Hepatic stellate cell (primary cell): ENCODE results near the gene SMC1B.
"Not testable (repeated sequence)": the region's sequence is repeated elsewhere in the genome, so short reads cannot be mapped to it uniquely, and the experiment has no call there.

Source experiments
- DNase-seq: peaks from one replicate; pipeline ENCODE4 v3.0.0; 2011; ENCODE audit warnings: low spot score

The SMC1B gene

DNA sequence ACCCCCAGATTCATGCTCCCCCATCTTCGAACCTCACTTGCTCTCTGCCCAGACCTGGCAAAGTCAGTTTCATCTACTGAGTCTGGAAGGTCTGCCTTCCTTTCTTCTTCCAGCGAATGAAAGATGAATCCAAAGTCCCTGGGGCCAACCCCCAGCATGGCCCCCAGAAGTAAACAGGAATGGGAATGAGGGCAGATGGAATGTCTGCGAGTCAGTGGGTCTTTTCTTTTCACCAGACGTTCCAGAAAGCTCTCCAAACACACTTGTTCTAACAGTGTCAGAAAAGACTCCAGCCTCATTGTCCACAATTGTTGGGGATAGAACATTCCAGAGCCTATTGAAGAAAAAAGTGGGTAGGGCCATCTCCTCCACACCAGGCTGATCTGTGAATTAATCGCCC lies 28.7 kb upstream of the SMC1B start:
- DNase-seq = no peak

DNA sequence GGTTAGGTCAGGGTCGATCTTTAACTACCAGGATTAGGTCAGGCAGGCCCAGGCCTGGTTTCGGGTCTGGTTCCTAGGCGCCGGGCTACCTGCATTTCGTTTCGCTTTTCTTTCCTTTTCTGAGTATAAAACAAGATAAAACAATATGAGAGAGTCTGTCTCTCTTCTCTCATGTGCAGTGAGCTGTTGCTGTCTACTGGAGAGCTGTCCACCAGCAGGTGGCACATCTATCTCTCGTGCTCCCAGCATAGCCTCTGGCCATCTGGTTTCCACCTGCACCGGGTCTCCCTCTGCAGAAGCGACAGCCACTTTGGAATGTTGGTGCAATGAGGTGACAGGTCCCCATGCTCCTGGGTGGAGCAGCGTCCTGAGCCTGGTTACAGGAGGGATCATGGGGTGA lies 27.7 kb upstream of the SMC1B start:
- DNase-seq = peak; percentile 71

DNA sequence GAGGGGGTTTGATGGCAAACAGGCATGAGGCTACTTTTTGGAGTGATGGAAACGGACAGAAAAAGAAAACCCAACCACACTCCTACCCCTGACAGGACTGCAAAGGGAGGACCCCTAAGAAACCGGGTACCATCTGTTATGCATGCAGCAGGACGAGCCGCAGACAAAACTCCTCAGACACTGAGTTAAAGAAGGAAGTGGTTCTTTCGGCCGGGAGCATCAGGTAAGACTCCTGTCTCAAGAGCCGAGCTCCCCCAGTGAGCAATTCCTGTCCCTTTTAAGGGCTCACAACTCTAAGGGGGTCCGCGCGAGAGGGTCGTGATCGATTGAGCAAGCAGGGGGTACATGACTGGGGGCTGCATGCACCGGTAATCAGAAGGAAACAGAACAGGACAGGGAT lies 27.3 kb upstream of the SMC1B start:
- DNase-seq = not testable (repeated sequence)

DNA sequence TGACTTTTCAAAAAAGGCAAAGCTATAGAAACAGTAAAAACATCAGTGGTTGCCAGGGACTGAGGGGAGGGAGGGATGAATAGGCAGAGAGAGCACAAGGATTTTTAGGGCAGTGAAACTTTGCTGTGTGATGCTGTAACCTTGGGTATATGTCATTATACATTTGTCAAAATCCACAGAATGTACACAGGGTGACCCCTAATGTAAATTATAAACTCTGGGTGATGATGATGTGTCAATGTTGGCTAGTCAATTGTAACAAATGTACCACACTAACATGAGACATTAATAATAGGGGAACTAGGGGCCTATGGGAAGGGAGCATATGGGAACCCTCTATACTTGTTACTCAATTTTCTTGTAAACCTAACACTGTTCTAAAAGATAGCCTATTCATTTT lies 24.9 kb upstream of the SMC1B start:
- no peak for DNase-seq

DNA sequence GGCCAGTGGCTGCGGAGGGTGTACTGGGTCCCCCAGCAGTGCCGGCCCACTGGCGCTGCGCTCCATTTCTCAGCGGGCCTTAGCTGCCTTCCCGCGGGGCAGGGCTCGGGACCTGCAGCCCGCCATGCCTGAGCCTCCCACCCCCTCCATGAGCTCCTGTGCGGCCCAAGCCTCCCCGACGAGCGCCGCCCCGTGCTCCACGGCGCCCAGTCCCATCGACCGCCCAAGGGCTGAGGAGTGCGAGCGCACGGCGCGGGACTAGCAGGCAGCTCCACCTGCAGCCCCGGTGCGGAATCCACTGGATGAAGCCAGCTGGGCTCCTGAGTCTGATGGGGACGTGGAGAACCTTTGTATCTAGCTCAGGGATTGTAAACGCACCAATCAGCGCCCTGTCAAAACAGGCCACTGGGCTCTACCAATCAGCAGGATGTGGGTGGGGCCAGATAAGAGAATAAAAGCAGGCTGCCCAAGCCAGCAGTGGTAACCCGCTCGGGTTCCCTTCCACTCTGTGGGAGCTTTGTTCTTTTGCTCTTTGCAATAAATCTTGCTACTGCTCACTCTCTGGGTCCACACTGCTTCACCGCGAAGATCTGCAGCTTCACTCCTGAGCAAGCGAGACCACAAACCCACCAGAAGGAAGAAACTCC lies 23.6 kb upstream of the SMC1B start:
- DNase-seq = not testable (repeated sequence)

DNA sequence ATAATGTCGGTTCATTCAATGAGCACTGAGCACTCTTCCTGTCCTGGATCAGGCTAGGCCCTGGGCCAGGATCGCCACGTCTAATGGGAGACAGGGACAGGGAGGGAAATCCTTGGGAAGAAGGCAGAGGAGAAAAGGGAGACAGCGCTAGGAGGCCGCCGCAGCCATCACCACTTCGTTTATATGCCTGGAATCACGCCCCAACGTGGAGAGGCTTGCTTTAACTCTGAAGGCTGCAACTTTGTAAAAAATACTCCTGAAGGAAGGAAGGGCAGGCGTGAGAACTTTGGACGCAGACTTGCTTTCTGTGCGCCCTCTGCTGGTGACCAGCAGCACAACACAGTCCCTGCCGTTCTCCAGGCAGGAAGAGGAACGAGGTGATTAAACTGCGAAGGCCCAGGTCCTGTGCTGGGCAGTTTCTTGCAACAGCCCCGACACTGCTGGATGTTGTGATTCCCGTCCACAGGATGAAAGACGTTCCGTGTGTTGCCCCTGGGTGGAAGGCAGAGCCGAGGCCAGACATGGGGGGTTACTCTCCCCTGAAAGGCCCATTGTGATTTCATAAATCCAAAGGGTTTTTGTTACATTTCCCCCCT lies 22.2 kb upstream of the SMC1B start:
- DNase-seq = peak; percentile 85

DNA sequence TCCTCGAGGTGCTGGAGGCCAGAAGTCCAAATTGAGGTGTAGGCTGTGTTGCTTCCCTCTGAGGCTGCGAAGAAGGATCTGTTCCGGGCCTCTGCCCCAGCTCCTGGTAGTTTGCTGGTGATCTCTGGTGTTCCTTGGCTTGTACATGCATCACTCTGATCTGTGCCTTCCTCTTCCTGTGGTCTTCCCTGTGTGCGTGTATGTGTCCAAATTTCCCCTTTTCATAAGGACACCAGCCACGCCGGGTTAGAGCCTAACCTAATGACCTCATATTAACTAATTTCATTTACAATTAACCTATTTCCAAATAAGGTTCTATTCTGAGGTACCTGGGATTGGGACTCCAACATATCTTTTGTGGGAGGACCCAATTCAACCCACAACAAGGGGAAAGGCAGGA lies 21.6 kb upstream of the SMC1B start:
- no peak for DNase-seq

DNA sequence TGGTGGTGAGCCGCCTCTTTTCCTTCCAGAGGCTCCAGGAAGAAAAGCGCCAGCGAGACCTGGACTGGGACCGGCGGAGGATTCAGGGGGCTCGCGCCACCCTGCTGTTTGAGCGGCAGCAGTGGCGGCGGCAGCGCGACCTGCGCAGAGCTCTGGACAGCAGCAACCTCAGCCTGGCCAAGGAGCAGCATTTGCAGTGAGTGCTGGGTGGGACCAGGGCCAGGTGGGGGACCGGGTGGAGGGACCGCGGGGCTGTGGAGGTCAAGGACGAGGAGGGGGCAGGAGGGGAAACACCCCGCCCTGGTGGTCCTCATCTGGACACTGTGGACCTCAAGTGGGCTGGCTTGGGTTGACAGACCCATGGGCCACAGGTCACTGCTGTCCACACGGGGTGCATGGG lies 17.5 kb upstream of the SMC1B start:
- DNase-seq = no peak

DNA sequence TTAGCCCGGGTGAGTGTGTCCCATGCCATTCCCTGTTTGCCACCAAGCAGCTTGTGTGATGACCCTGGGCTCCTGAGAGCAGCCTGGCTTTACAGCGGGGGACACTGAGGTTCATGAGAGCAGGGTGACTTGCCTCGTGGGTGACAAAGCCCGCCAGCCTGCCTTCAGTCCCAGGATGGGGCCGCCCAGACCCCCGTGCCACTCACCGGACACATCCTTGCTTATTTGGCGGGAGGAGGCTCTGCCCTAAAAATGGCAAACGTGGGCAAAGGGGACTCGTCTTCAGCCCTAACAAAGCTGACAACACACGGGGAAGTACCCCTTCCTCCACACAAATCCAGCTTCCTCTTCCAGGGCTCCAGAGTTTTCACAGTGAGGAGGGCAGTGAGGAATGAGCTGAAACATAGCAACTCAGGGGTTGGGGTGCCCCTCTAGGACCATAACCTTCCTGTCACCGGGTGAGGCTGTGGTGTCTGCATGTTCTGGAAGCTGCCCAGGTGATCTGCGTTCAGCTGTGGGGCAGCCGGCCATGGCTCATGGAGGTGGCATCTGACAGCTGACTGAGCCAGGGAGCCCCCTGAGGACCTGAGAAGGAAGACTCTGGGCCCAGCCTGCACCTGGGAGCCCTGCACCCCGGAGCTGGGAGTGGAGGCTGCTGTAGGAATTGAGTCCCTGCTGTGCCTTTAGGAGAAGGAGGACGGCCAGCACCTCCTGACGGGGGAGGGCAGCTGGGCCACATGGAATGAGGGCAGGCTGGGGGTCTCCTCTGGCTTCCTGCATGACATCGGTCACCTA lies 16.8 kb upstream of the SMC1B start:
- DNase-seq = no peak

DNA sequence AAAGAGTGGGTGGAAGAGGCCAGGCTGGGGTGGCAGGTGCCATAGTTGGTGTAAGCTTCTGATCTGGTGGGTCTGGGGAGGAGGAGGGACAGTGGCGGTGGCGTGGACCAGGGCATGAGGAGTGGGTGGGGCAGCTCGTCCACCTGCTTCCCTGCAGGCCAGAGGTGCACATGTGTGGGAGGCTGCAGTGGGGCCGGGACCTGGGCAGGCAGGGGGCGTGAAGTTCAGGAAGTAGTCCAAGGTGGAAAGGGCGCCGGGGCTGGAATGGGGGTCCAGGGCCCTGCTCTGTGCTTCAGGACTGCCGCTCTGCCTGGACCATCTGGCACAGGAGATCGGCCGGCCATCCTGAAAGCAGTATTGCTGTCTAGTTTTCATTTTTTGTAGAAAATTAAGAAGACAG lies 16.0 kb upstream of the SMC1B start:
- DNase-seq = no peak

DNA sequence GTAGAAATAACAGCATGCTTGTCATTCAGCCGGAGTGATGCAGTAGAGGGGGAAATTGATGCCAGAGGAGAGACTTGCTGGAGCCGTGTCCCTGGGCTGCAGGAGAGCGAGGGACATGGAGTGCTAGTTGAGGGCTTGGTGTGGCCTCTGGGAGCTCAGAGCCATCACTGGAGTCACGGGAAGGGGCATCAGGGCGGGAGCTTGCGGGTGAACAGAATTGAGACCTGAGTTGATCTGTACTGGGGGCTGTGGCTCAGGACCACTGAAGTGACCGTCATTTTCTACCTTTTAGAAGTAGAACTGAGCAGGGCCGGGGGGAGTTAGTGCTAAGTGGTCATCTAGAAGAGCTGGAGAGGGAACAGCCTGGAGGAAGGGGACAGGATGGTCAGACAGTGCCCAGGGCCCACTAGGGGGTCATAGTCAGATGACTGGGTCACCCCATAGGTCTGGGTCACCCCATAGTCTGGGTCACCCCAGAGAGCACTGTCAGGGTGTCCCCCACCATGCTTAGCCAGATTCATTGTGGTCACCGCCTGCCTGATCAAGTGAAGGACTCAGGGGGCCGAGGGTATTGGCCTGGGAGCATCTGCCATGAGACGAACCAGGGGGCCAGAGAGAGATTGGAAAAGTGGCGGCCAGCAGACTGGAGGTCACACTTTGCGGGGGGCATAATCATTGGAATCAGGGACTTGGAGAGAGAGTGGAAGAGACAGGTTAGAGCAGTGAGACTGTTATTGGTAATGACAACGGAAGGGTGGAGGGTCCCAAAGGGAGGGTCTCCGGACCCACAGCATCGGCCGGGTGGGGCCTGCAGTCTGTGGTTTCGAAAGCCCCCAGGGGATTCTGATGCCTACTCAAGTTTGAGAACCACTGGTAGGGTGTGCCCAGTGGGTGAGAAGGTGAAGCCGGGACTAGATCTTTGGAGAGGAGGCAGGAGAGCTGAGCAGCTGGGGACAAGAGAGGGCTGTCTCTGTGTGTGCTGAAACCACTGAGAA lies 15.3 kb upstream of the SMC1B start:
- DNase-seq = no peak

DNA sequence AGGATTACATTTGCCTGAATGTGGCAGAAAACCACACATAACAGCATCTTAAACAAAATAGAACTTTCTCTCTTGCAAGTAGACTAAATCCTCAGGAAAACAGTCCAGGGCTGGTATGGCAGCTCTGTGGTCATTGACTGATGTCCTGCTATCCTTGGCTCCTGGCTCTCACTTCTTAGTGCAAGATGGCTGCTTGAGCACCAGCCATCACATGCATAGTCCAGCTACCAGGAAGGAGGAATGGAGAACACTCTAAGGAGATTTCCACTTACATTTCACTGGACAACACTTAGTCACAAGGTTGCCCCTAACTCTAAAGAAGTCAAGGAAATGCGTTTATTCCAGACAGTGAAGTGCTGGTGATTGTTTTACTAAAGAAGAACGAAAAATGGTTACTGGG lies 13.7 kb upstream of the SMC1B start:
- DNase-seq = no peak

DNA sequence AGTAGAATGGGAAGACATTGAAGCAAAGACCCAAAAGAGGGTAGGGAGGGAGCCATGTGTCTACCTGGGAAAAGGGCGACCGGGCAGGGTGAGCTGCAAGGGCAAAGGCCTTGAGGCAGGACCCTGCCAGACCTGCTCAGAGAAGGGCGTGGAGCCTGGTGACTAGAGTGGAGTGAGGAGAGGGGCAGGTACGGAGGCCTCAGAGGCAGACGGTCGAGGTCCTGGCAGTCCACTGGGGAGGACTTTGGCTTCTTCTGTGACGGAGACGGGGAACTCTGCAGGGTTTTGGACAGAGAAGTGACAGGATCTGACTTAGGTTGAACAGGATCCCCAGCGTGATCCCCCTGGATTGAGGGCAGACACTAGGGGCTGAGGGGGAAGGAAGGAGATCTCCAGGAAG lies 13.0 kb upstream of the SMC1B start:
- DNase-seq = no peak

DNA sequence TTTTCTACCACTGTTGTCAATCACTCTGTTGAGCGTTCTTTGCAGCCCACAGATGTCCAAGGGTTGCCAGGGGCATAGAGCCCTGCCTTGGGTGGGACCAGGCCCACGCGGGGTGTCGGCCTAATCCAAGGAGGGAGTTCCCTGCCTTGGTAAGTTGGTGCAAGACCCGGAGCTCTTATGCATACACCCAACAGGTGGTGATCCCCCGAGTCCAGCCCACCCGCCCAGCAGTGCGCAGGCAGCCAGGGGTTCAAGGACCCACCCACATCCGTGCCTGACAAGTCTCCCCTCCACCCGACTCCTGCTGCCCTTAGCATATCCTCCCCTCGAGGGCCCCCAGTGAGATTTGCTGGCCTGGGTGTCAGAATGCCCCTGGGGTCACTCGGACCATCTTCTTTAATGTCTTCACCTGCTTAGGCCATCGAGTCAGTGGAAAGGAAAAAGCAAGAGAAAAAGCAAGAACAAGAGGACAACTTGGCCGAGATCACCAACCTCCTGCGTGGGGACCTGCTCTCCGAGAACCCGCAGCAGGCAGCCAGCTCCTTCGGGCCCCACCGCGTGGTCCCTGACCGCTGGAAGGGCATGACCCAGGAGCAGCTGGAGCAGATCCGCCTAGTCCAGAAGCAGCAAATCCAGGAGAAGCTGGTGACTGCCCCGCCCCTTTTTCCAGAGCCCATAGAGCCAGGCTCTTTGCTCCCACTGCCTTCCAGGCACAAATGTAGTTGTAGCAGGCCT lies 12.3 kb upstream of the SMC1B start:
- DNase-seq = no peak

DNA sequence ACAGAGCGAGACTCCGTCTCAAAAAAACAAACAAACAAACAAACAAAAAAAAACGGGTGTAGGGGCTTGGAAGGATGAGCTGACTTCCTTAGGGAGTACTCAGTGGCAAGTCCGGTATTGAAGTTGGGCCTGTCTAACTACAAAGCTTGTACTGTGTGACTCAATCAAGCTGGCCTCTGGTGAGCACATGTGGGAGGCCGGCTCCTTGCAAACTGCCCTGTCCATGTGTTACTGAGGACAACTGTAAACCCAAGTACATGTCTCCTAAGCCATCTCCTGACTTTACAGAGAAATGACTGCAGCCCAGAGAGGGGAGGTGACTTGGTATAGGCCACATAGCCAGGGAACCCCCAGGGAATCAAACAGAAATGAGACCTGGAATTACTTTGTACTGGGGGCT lies 11.7 kb upstream of the SMC1B start:
- no peak for DNase-seq

DNA sequence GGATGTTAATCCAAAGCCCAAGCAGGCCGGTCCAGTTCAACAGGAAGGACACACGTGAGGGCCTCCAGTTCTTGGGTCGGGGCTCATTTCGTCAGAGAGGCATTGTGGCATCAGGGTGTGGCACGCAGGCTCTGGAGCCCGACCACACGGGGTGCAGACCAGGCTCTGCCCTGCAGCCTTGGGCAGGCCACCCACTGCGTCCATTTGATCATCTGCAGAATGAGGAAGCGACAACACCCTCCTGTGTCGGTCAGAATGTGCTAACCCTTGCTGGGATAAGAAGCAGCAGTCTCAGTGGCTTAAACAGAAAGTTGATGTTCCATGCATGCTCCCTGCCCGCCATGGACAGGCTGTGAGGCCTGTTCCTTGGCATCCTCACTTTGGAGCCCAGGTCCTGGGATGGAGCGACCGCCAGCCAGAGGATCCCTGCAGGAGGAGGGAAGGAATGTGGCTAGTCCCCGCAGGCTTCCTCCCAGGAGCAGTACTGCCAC lies 10.9 kb upstream of the SMC1B start:
- no peak for DNase-seq

DNA sequence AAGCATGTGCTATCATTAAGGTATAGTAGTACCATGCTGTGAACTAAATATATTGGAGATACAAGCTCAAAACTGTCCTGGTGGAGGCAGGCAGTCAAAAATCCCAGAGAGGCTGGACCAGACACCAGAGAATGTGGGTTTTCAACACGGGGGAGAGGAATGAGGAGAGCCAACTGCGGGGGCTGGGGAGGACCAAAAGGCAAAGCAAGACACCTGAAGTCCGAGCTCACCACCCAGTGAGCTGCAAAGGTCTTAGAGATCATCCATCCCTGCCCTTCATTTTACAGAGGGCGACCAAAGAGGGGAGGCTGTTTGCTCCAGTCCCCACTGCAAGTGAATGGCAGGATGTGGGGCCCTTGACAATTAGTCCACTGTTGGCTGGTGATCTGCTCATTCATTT lies 10.1 kb upstream of the SMC1B start:
- no peak for DNase-seq

DNA sequence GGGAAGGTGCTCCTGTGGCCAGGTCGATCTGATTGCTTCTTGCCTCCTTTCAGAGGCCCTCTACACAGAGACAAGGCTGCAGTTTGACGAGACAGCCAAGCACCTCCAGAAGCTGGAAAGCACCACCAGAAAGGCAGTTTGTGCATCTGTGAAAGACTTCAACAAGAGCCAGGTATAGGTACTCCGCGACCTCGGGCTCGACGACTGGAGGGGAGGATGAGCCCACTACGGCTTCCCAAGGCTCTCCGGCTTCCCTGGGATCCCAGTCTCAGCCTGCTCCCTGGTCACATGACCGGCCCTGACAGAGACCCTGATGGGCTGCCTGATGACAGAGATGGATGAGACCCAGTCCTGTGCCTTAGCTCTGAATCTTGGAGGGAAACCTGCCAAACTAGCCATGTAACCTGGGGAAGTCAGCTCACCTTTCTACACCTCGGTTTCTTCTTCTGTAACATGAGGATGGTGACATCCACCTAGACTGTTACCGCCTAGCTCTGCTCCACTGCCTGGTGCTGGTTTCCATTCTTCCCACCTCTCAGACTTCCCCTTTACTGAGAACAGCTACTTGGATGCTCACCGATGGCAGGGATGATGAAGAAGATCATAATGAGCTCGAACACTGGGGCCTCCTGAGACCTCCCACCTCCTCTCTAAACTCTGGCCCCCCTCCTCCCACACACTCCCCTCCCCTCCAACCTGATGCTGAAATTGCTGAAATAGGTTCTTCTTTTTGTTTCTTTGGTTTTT lies 9.0 kb upstream of the SMC1B start:
- no peak for DNase-seq

DNA sequence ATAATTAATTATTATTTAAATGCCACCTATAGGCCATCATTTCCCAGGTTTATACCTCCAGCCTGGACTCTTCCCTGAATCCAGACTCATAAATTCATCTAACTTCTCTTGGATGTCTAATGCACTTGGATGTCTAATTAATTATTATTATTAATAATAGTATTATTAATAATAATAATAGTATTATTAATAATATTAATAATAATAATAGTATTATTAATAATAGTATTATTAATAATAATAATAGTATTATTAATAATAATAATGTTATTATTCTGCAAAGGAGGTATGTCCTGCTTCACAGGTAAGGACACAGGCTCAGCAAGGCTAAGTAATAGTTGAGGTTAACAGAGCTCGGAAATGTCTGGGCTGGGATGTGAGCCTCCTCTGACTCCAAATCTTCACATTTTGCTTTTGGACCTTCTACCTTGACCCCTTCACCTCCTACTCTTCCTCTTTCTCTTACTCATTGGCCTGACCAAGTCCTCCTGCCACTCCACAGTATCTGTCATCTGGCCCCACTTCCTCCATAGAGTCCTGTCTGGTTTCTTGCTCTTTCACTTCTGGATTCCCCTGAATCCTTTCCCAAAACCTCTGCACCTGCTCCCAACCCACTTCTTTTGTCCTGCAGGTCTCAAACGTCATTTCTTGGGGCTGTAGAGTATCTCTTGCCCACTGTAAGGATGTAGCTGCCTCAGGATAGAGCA lies 8.1 kb upstream of the SMC1B start:
- DNase-seq = no peak

DNA sequence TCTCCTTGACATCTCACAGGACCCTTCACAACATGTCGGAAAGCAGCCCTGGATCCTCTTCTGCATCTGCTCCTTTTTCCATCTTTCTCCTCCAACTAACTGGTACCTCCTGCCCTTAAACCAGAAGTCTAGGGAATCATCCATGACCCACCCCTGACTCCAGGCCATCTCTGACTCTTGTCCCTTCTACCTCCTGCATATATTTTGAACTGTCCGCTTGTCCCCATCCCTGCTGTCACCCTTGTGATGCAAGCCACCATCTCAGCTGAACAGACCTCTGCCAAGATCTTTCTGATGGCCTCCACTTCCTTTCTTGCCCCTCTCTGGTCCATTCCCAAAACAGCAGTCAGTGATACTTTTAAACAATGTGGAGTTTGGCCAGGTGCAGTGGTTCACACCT lies 7.1 kb upstream of the SMC1B start:
- no peak for DNase-seq
